CD4-positive, alpha-beta T cell treated with Interleukin-17A for 4 hours (primary cell): ENCODE measurements around the gene SLC17A7.

Experiments
- DNase-seq: peaks from one replicate; pipeline ENCODE4 v3.0.0-alpha.2; 2020; ENCODE audit warnings: mixed read lengths

The SLC17A7 gene

GRCh38 chr19:49427339-49427738, 14.0 kb downstream of the SLC17A7 start:
- no peak for DNase-seq

DNA sequence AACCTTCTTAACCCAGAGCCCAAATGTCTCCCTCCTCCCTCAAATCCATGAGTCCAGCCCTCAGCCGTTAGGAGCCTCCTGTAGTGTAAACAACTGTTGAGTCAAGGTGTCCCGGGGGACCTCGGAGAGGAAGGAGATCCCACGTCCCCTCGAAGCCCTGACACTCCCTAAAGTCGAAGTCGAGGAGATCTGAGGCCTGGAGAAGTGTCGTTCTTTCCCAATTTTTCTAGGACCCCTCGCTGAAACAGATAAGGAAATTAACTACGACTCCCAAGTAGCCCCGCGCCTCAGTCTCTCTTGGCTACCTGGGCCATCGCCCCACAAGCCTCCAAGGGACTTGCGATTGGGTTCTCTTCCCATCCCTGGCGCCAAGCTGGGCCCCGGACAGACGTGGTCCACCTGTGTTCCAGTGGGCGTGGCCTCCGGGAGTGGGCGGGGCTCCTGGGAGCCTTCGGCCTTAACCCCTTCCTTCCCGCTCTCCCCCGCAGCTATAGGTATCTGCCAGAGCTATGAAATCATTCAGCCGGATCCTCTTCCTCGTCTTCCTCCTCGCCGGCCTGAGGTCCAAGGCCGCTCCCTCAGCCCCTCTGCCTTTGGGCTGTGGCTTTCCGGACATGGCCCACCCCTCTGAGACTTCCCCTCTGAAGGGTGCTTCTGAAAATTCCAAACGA, 15.3 kb downstream of the SLC17A7 start:
- peak; percentile 32 for DNase-seq

DNA sequence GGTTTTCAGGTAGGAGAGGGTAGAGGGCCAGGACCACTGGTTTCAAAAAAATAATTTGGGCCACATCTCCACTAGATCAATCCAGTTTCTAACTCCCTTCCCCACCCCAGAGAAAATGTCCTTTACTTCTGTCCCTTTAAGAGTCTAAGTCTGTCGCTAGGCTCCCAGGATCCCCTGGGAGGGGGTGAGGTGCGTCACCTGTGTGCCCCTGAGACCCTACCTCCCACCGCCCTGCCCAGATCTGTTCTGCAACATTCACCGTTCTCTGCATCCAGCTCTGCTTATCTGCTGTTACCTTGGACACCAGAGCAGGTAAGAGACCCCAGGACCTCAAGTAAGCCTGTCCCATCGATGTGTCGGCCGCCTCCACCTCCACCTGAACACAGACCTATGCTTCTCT, 16.1 kb downstream of the SLC17A7 start, which contains the start of gene GFY:
GFY (plus strand) TSS at position 211 of the 400 bp plus-strand sequence. CDS start 1,043 bp downstream, outside the sequence.
- DNase-seq = no peak

DNA sequence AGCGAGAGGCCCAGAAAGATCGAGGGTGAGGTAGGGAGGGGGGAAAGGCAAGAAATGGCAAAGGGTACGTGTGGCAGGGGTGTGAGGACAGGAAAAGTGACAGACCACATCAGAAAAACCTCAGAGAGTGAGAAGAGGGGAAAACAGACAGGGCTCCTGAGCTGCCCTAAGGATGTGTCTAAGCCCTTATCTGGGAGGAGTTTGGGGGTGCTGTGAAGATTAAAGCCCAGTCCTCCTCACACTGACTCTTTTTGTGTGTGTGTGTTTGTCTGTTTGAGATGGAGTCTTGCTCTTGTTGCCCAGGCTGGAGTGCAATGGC, 17.4 kb downstream of the SLC17A7 start:
- DNase-seq = peak; percentile 26

GRCh38 chr19:49423071-49423984, 18.0 kb downstream of the SLC17A7 start, which contains the start of gene PTH2:
Gene PTH2, minus strand, starts transcription at chr19:49423441. Its CDS starts 102 bp downstream, at chr19:49423339.
- DNase-seq = no peak

DNA sequence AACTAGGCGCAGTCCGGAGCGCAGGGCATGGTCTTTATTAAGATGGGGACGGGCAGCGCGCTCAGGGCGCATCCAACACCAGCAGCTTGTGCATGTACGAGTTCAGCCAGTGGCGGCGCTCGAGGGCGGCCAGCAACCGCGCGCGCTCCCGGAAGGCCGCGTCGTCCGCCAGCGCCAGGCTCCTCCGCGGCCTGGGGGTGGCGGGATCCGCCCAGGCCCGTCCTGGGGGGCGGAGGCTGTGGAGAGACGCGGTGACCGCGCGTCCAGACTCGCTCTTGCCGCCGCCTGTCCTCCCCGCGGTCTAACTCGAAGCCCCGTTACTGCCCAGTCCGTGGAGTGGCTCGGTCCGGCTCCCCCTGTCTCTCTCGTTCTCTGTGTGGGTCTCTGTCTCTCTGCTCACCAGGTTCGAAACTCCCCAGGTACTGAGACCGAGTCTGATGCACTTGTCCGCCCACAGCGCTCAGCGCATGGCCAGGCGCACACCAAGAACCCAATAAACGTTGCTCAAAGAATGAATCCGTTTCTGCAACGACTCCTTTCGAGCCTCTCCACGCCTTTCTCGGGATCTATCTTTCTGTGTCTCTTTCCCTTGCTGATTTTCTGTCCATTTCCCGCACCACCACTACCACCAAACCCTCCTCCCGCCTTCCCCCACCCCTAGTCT, 18.8 kb downstream of the SLC17A7 start:
- peak; percentile 56 for DNase-seq

DNA sequence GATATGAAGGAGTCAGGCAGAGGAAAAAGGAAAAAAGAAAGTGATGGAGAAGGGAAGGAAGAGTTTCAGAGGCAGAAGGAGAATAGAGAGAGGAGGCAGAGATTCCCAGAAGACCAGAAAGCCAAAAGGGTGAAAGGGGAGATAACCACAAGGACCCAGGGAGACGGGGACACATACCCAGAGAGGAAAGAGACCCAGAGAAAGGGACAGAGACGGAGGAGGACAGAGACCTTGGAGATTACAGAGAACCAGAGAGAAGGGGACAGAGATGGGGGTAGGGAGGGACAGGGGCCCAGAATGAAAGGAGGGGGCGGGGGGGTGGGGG, 19.5 kb downstream of the SLC17A7 start:
- DNase-seq = no peak

- DNase-seq = peak; percentile 57
These were observed 20.1 kb downstream of the SLC17A7 start for GRCh38 chr19:49421039-49421877.

- no peak for DNase-seq
These were observed 21.1 kb downstream of the SLC17A7 start for GRCh38 chr19:49420227-49420626.

- DNase-seq = no peak
These were observed 22.2 kb downstream of the SLC17A7 start for GRCh38 chr19:49419173-49419572.

GRCh38 chr19:49418511-49418910, 22.8 kb downstream of the SLC17A7 start:
- no peak for DNase-seq

DNA sequence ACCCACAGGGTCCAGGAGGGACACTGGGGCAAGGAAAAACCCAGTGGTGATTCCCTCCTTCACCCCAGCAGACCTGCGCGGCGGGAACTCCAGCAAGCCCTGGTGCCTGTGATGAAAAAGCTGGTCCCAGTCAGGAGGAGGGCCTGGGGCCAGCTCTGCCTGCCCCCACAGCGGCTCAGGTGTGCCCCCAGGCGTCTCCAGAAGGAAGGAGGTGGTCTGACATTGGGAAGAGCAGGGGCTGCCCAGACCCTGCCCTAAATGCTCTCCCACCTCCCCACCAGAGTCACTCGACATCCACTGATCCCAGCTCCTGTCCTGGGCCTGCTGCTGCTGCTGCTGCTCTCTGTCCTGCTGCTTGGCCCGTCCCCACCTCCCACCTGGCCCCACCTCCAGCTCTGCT, 24.2 kb downstream of the SLC17A7 start:
- DNase-seq = no peak

GRCh38 chr19:49415810-49416200, 25.5 kb downstream of the SLC17A7 start:
- no peak for DNase-seq

- no peak for DNase-seq
These were observed 26.1 kb downstream of the SLC17A7 start for GRCh38 chr19:49415102-49415809.

DNA sequence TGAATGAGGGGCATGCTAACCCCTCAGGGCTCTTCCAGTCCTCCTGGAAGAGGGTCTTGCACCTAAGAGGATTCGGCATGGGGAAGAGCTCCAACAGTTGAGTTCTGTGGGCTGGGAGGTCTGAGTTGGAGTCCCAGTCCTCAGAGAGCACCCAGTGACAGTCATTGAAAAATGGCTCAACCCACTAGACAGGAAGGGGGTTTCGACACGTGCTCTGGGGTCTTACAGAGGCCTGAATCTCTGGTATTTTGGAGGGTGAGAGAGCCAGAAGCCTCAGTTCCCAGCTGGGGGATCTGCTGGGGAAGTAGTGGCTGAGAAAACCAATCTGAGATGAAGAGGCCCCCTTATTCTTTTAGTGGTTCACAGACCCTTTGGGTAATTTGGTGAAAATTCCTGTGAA, 27.1 kb downstream of the SLC17A7 start:
- DNase-seq = no peak

DNA sequence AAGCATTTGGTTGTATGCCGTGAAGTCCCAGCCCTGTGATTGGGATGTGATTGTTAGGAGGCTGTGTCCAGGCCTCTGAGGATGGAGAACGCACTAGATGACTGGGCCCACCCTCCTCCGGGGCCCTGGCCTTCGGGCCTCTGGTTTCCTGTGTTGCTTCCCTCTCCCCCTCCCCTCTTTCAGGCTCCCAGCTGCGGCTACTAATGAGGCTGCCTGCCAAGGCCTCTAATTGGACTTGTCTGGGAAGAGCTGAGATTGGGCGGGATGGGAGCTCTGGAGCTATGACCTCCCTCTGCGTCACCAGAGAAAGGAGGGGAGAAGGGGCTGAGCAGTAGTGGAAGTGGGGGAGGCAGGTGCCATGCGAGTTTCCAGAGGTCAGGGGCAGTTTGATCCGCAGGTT, 28.0 kb downstream of the SLC17A7 start:
- DNase-seq = no peak

GRCh38 chr19:49411681-49412326, 29.5 kb downstream of the SLC17A7 start:
- no peak for DNase-seq

DNA sequence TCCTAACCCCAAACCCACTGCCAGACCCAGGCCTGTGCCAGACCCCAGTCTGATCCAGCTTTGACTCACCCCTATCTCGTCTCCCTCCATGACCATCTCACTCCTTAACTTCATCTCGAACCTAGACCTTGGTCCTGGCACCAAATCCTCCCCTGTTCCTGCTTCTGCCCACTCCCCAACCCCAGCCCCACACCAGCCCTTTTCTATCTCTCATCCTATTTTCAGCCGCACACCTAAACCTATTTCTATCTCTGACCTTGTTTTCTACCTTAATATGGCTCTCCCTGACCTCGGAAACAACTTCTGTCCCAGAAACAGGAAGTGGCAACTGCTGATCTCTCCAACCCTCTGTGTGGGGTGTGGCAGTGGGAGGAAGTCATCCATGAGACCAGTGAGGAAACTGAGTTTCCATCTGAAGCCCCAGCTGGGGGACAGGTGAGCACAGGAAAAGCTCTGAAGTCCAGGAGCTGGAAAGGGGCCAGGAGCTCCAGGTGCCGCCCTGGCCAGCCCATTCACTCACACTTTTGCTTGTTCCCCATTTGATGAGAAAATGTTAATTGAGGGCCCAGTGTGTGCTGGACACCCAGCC, 31.8 kb downstream of the SLC17A7 start:
- DNase-seq = peak; percentile 43

DNA sequence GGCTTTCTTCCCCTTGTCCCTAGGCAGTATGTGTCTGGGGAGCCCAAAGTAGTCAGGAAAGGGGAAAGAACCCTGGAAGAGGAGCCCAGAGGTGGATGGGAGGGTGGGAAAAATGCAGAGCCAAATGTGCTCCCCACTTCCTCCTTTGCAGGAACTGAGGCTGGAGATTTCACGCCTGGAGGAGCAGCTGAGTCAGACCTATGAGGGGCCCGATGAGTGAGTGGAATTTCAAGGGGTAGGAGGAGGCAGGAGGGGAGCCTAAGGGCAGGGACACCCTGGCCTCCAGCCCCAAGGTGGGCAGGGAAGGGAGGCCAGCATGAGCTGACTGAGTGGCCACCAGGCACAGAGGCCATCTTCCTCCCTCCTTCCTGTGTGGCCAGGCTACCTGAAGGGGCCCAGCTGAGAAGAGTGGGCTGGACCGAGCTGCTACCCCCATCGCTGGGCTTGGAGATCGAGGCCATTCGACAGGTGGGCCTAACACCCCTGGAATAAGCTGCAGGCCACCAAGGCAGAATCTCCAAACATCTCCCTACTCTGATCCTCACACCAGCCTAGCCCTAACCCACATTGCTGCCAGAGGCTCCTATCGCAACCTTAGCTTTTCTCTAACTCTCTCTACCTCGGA, 32.4 kb downstream of the SLC17A7 start:
- no peak for DNase-seq

GRCh38 chr19:49407482-49408015, 33.8 kb downstream of the SLC17A7 start:
- DNase-seq = no peak
